ENCODE measurements around the gene ATP9B. TPM values are rescaled to one million over a fixed set of nuclear protein-coding genes. Genes with fewer than 3 reads are reported as not detected.
"Not testable (repeated sequence)": the region's sequence is repeated elsewhere in the genome, so short reads cannot be mapped to it uniquely, and the experiment has no call there.

The ATP9B gene
- total RNA-seq, 1 donor from 2014 or later, result 13.7 TPM

DNA sequence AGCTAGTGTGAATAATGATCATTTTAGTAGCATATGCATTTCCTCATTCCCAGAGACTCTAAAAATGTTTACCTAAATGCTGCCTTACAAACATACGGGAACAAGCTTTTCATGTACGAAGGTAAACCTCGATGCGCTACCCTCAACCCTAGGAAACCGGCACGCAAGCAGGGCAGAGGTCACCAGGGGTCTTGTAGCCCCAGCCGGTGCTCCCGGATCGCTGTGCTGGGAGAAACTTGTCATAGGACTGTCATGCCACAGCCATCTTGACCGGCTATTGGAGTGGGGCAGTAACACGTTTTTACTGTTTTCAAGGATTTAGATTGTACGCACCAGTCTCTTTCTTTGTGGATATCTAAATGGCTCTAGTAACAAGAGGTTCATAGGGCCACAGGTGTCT lies 291.7 kb downstream of the ATP9B start:
- no peak for DNase-seq
- no peak for ATAC-seq (ENCODE audit: poor library complexity)
- intact Hi-C loops (cut with DNase I), result no loop called here

DNA sequence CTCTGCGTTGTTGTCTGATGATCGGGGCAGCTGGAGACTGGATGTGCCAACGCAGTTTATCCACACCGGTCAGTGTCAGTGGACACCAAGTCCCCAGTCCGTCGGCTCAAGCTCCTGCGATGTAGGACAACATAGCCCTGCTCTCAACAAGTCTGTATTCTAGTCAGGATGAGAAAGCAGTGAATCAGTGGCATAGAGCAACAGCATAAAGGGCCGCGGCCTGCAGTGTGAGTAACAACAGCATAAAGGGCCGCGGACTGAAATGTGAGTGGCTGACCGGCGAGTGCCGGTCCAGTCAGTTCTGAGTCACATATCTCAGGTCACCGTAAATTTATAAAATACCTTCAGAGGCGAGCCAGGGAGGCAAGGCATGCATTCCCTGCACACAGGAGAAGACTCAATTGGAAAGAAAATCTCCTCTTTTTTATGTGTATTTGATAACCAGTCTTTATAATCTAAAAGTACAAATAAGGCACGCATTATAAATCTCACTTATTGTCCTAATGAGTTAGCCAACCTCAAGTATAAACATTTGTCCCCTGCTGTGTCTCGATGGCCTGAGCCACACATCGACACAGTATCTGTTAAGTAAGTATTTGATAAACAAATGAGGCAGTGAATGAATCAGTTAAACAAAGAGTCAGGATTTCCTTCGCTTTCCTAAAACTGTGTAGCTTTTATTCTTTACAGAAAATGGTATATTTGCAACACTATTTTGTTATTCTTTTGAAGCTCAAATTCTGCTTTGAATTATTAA lies 292.8 kb downstream of the ATP9B start:
- no peak for ATAC-seq (ENCODE audit: poor library complexity)
- intact Hi-C loops (cut with DNase I), result no loop called here
- no peak for DNase-seq

DNA sequence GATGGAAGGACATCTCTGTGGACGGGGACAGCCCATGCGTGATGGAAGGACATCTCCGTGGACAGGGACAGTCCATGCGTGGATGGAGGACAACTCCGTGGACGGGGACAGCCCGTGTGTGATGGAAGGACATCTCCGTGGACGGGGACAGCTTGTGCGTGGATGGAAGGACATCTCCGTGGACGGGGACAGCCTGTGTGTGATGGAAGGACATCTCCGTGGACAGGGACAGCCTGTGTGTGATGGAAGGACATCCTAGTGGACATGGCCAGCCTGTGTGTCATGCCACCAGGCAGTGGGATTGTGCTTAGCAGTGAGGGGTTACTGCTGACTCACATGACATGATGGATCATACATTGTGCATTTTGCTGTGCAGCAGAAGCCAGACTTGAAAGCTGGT lies 296.5 kb downstream of the ATP9B start:
- DNase-seq (no peak), ATAC-seq (ENCODE audit: poor library complexity) (no peak)
- intact Hi-C loops (cut with DNase I), result no loop called here

DNA sequence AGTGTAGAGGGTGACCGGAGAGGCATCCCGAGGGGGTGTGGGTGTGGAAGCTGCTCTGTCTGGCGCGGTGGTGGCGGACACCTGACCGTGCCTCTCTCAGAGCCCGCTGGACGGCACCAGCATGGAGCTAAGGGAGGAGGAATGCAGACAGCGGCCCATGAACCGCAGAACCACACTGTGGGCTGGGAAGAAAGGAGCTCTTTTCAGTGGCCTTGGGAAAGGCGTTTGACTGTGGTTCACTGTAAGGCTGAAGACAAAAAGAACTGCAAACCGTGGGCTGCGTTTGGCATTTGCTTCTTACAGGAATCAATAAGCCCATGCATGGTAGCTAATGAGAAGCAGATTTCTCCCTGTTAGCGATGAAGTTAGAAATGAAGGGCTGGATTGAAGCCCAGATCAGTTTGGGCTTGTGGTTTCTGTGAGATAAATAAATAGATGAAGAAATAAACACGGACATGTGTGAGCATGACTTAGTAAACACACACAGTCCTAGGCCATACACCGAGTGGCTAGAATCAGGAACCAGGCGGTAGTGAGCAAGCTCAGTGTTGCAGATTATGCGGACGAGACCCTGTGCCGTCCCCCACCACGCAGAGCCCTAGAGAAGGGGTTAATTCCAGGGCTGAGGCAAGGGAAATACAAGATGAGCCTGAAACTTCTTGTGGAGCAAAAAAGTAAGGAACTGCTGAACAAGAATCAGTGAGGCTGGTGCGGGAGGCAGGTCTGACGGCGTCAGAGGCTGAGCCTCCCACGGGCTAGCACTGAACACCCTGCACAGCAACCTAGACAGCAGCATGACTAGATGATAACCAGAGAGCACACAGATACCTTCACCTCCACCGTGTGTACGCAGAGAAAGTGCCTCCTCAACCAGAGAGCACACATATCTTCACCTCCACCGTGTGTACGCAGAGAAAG lies 297.2 kb downstream of the ATP9B start:
- intact Hi-C loops (cut with DNase I), result no loop called here
- DNase-seq, result no peak
- ATAC-seq (ENCODE audit: poor library complexity), result no peak

DNA sequence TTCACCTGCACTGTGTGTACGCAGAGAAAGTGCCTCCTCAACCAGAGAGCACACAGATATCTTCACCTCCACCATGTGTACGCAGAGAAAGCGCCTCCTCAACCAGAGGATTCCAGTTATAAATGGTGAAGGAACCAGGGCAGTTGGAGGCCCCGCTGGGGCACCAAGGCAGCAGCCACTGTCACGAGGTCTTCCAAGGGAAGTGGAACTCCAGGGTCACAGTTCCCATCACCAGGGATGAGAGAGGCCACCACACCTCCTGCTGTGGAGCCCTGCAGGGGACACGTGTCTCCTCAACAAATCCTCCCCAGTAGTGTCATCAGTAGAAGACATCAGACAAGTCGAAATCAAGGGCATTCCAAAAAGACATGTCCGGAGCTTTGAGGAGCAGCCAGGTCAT lies 298.3 kb downstream of the ATP9B start:
- ATAC-seq (ENCODE audit: poor library complexity) (no peak), DNase-seq (no peak)
- intact Hi-C loops (cut with DNase I), result no loop called here

DNA sequence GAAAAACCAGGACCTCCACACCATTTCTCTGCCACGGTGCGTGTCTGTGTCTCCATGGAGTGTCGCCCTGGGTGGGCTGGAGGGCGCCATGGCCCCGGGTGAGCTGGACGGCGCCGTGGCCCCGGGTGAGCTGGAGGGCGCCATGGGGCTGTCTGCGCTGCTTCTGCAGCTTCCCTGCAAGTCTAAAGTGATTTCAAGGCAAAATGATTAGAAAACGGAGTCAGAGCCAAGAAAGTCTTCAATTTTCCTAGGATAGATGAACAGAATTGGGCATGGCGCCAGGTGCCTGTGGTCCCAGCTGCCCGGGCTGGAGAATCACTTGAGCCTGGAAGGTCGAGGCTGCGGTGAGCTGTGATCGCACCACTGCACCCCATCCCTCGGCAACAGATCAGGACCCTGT lies 298.8 kb downstream of the ATP9B start:
- DNase-seq (no peak), ATAC-seq (ENCODE audit: poor library complexity) (no peak)
- intact Hi-C loops (cut with DNase I), result no loop called here

DNA sequence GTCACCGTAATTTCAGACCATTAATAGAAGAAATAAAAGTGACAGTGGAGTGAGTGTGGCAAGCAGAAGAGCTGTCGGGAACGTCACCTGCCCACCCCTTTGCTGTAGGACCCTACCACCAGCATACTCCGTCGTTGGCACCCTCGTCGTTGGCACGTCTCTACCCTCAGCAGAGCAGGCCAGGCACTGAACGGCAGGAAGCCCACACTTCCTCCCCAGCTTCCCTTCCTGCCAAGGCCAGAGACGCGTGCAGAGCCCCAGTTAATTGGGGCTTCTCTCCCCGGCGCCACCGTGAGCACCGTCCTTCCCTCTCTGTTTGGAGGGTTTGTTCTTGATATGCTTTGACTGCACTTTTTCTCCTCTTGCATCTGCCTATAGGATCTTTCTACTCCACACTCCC lies 299.5 kb downstream of the ATP9B start:
- intact Hi-C loops (cut with DNase I), result no loop called here
- ATAC-seq (ENCODE audit: poor library complexity) (no peak), DNase-seq (no peak)

DNA sequence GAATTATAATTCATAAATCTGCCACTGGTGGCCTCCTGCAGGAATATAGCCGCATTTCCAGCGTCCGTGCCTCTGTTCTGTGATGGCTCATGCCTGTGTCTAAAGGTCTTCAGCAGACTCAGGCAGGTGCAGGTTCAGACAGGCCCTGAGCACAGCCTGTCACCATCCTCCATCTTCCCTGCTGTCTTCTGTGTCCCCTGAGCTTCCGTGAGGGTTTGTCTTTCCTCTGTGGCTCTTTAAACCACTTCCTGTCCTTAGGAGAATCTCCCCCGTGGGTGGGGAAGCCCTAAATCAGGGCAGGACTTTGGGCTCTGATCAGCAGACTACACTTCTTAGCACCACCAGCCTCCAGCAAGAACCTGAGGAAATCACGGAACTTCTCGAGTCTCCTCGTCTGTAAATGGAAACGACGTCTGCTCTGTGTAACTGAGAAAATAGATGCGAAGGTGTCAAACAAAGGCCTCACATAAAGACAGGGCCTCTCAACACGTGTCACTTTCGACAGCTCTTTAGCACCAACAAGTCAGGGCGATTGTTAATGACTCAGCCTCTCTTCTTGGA lies 302.4 kb downstream of the ATP9B start:
- ATAC-seq (ENCODE audit: poor library complexity), result no peak
- DNase-seq, result no peak
- intact Hi-C loops (cut with DNase I), result no loop called here

DNA sequence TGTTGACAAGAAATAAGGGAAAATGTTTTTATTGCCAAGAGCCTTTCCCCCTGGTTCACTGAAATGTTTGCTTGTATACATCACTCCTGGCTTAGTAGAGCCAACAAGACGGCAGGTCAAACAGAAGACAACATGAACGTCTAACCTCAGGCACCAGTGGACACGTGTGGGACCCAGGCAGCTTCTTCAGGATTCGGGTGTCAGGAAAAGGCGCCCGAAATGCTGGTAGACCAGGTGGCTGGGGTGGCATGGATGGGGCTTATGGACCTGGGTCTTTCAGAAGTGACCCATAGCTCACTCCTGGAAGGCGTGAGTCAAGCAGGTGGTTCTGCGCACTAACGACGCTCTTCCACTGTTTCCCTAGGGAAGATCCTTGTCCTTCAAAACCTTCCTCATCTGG lies 303.3 kb downstream of the ATP9B start:
- intact Hi-C loops (cut with DNase I), result no loop called here
- DNase-seq, result no peak
- no peak for ATAC-seq (ENCODE audit: poor library complexity)

DNA sequence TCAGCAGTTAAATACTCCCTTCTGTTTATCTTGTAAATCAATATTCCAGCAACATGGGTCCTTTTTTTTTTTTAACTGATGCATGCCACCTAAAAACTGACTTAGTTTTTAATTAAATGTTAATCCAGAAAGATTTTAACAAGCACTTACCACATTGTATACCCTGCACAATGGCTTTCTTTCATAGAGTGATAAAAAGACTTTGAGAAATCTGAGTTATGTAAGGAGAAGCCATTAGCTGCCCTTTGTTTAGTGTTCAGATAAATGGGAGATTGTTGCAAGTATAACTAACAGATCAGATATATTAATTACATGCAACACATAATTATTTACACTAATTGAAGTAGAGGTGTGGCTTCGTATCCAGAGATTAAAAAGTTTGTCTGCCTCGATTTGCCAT lies 303.8 kb downstream of the ATP9B start:
- no peak for DNase-seq
- intact Hi-C loops (cut with DNase I), result no loop called here
- ATAC-seq (ENCODE audit: poor library complexity), result no peak

DNA sequence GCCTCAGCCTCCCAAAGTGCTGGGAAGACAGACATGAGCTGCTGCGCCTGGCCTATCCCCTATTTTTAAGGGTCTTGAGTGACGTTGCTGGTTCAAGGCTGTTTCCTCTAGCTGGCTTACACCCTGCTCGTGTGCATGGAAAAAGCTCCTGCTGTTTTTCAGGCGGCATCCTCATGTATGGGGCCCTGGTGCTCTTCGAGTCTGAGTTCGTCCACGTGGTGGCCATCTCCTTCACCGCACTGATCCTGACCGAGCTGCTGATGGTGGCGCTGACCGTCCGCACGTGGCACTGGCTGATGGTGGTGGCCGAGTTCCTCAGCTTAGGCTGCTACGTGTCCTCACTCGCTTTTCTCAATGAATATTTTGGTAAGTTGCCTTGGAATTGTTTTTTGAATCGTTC lies 304.5 kb downstream of the ATP9B start:
- ATAC-seq (ENCODE audit: poor library complexity) (no peak), DNase-seq (no peak)
- intact Hi-C loops (cut with DNase I), result no loop called here

DNA sequence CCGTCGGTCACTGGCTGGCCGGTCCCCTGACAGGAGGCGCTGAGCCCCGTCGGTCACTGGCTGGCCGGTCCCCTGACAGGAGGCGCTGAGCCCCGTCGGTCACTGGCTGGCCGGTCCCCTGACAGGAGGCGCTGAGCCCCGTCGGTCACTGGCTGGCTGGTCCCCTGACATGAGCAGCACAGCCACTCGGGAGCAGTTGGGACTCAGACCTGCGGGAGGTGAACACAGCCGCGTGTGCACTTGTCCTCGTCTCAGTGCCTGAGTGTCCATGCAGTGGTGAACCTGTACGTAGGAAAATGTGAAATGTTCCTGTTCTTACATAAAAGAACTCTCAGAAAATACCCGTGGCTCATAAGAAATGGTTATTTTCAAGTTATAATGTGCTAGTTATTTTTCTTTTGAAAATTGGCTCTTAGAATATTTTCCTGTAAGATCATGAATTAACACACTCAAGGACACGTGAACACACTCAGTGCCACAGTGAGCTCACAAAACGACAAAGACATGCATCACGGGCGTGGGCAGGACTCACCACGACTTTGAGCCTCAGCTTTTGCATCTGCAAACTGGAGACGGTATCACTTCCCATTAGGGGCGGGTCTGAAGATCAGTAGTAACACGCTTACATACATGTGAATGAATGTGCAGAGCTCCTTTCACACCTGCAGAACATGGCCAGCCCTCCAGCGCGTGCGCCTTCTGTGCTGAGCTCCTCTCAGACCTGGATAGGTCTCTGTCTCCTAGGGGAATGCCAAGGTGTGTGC lies 305.4 kb downstream of the ATP9B start:
- no peak for DNase-seq
- ATAC-seq (ENCODE audit: poor library complexity), result no peak
- intact Hi-C loops (cut with DNase I), result no loop called here

DNA sequence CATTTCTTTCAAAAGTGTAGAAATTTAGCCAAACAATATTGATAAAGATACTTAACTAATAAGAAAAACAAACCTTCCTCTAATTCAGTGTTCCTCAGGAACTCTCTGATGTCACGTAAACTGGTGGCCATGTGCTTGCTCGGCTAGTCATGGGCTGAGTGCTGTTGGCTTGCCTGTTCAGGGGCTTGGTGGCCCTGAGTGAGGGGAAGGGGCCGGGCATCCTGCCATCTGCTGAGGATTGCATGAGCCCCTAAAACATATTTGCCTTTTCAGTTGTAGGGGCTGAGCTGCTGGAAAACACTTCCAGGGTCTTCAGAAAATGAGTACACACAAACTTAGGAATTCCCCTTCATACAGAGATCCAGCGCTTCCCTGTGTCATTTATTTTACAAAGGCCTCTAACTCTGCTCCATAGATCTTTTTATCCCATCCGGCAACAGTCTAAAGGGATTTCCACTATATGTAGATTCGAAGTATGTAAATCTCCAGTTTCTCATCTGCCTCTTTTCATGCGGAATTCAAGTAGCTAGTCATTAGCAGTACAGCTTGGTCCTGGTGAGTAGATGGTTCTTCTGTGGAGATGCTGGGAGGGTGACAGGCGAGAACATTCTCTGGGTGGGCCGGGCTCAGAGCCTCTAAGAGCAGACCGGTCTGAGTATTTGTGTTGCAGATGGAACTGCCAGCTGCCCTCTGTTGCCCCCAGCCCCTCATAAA lies 306.4 kb downstream of the ATP9B start:
- ATAC-seq (ENCODE audit: poor library complexity) (no peak), DNase-seq (no peak)
- intact Hi-C loops (cut with DNase I), result no loop called here

DNA sequence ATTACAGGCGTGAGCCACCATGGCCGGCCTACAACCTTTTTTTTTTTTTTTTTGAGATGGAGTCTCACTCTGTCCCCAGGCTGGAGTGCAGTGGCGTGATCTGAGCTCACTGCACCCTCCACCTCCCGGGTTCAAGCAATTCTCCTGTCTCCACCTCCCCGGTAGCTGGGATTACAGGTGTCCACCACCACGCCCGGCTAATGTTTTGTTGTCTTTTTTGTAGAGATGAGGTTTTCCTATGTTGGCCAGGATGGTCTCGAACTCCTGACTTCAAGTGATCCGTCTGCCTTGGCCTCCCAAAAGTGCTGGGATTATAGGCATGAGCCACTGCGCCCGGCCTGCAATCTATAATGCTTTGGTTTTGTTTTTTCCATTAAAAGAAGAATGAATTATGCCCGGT lies 307.5 kb downstream of the ATP9B start:
- ATAC-seq (ENCODE audit: poor library complexity); DNase-seq; intact Hi-C loops (cut with DNase I): not testable (repeated sequence)

DNA sequence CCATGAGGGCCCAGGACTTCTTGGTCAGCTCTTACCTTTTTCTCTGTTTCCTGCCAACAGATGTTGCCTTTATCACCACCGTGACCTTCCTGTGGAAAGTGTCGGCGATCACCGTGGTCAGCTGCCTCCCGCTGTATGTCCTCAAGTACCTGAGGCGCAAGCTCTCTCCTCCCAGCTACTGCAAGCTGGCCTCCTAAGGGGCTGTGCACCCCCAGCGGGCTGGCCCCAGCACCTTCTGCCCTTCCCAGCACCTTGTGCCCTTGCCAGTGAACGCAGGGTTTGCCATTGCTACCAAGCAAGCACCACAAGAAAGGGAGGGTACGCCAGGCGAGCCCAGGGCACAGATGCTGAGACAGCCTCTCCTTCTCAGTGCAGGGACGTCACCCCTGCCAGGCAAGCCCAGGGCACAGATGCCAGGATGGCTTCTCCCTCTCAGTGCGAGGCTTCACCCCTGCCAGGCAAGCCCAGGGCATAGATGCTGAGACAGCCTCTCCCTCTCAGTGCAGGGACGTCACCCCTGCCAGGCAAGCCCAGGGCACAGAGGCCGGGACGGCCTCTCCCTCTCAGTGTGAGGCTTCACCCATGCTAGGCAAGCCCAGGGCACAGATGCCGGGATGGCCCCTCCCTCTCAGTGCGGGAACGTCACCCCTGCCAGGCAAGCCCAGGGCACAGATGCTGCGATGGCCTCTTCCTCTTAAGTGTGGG lies 308.1 kb downstream of the ATP9B start:
- intact Hi-C loops (cut with DNase I), result no loop called here
- no peak for ATAC-seq (ENCODE audit: poor library complexity)
- DNase-seq, result no peak

DNA sequence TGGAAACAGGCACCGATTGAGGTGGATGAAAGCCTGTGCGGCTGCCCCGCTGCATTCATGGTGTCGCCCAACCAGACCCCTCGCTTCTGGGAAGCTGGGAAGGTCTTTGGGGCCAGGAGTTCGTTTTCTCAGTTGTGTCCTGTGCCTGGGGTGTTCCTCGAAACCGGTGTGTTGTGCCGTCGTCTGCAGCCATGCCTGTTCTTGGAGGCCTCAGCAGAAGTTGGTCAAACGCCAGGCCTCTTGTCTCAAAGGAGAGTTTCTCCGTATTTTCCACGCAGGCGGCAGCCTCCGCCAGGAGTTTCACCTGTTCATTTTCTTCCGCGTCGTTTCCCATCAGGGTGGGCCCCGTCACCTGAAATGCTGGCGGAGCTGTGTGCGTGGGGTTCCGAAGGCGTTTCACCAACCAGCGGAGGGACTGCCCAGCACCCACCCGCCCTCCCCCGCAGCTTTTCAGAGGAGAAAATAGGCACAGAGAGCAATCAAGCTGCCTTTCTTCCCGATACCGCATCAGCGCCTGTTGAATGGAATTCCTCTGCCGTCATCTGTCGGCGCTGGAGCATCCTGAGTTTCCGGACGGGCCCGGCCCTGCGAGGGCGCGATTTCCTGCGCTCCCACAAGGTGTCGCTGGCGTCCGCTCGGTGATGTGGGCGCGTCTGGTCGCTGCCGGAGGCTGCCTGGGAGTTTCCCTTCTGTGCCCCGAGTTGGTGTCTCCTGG lies 309.5 kb downstream of the ATP9B start:
- intact Hi-C loops (cut with DNase I), result no loop called here
- DNase-seq (peak; percentile 87), ATAC-seq (ENCODE audit: poor library complexity) (peak; percentile 88)

DNA sequence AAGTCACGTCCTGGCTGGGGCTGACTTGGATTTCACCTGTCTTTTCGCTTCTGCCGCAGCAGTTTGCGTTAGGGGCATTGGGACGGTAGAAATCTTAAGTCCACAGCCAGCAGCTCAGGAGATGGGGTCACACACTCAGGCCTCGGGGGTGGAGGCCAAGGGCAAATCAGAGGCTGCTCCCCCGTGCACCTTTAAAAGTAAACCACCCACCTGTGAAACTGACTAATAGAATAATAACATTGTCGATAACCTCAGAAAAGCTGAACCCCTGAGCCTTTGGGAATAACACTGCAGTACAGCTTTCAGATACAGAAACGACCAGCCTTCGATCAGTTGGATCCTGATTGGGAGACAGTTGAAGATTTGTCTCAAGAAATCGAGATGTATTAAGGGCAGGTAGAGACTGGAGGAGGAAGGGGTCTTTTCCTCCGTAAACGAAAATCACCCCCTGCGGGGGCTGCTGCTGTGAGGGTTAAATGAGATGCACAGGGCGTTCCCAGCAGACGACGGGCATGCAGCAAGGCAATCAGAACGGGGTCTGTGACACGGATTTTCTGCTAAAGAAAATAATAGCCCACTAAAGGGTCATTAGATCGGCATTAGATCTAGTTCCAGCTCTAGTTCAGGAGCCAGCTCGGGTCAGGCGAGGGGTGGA lies 310.2 kb downstream of the ATP9B start:
- ATAC-seq (ENCODE audit: poor library complexity) (no peak), DNase-seq (no peak)
- intact Hi-C loops (cut with DNase I), result no loop called here

Data from Right ventricle myocardium superior (tissue), 1 donor.